Adipocyte (in vitro differentiated cells): ENCODE measurements around the gene HAPLN2.
"Not testable (repeated sequence)": the region's sequence is repeated elsewhere in the genome, so short reads cannot be mapped to it uniquely, and the experiment has no call there.

Experiments used
- DNase-seq: peaks from one replicate; pipeline ENCODE4 v3.0.0-alpha.2; 2015; ENCODE audit warnings: low read depth
- H3K27me3 ChIP-seq: replicated peaks from 2 replicates; pipeline ENCODE4 v1.7.0; 2013; ENCODE audit warnings: mild to moderate bottlenecking, low read length, moderate library complexity; ENCODE audit not compliant: control insufficient read depth, insufficient read depth
- H3K36me3 ChIP-seq: 2 replicates; pipeline ENCODE4 v1.7.0; 2013; ENCODE audit warnings: low read length, mild to moderate bottlenecking, moderate library complexity; ENCODE audit not compliant: control insufficient read depth, insufficient read depth, severe bottlenecking
- H3K4me1 ChIP-seq: 2 replicates; pipeline ENCODE4 v1.7.0; 2013; ENCODE audit warnings: mild to moderate bottlenecking, low read length, moderate library complexity; ENCODE audit not compliant: control insufficient read depth, insufficient read depth
- H3K4me3 ChIP-seq: 2 replicates; pipeline ENCODE4 v1.7.0; 2013; ENCODE audit warnings: mild to moderate bottlenecking, low read length, moderate library complexity
- H3K9ac ChIP-seq: 2 replicates; pipeline ENCODE4 v1.7.0; 2013; ENCODE audit warnings: mild to moderate bottlenecking, low read length, moderate library complexity
- H3K9me3 ChIP-seq: 2 replicates; pipeline ENCODE4 v1.7.0; 2013; ENCODE audit warnings: mild to moderate bottlenecking, low read length, moderate library complexity; ENCODE audit not compliant: control insufficient read depth

Gene HAPLN2

GRCh38 chr1:156602557-156602993, 16.6 kb upstream of the HAPLN2 start:
- H3K9ac ChIP-seq: no peak overlapping the region
- peaks cover 12% of the 10 kb centered on the region for H3K36me3 ChIP-seq
- no peaks in the 10 kb centered on the region for H3K9me3 ChIP-seq
- H3K4me1 ChIP-seq: peaks cover 6% of the 10 kb centered on the region
- DNase-seq: peak; percentile 56
- no peak overlapping the region for H3K4me3 ChIP-seq
- no peaks in the 10 kb centered on the region for H3K27me3 ChIP-seq

- not testable (repeated sequence) for DNase-seq, H3K4me1 ChIP-seq, H3K9me3 ChIP-seq, H3K9ac ChIP-seq, H3K4me3 ChIP-seq, H3K27me3 ChIP-seq, H3K36me3 ChIP-seq
These were observed 11.9 kb upstream of the HAPLN2 start for GRCh38 chr1:156607344-156607743.

GRCh38 chr1:156608036-156608674, 11.1 kb upstream of the HAPLN2 start:
- H3K4me1 ChIP-seq: no peaks in the 10 kb centered on the region
- H3K9ac ChIP-seq: no peak overlapping the region
- H3K36me3 ChIP-seq: no peaks in the 10 kb centered on the region
- no peaks in the 10 kb centered on the region for H3K9me3 ChIP-seq
- H3K27me3 ChIP-seq: peaks cover 14% of the 10 kb centered on the region
- no peak overlapping the region for H3K4me3 ChIP-seq
- peak; percentile 87 for DNase-seq

- H3K4me1 ChIP-seq: no peaks in the 10 kb centered on the region
- no peak overlapping the region for H3K9ac ChIP-seq
- no peaks in the 10 kb centered on the region for H3K36me3 ChIP-seq
- no peaks in the 10 kb centered on the region for H3K9me3 ChIP-seq
- peaks cover 14% of the 10 kb centered on the region for H3K27me3 ChIP-seq
- H3K4me3 ChIP-seq: no peak overlapping the region
- peak; percentile 24 for DNase-seq
These were observed 10.2 kb upstream of the HAPLN2 start for GRCh38 chr1:156608981-156609380.

- not testable (repeated sequence) for H3K4me1 ChIP-seq, H3K9me3 ChIP-seq, H3K9ac ChIP-seq, DNase-seq, H3K4me3 ChIP-seq, H3K36me3 ChIP-seq
- peaks cover 14% of the 10 kb centered on the region for H3K27me3 ChIP-seq
These were observed 9.1 kb upstream of the HAPLN2 start for GRCh38 chr1:156610072-156610471.

- Histone ChIP-seq H3K9ac (no peak overlapping the region), H3K9me3 (no peaks in the 10 kb centered on the region), H3K27me3 (peaks cover 14% of the 10 kb centered on the region), H3K36me3 (no peaks in the 10 kb centered on the region), H3K4me1 (peaks cover 7% of the 10 kb centered on the region), H3K4me3 (no peak overlapping the region)
- DNase-seq: no peak
These were observed 6.5 kb upstream of the HAPLN2 start for GRCh38 chr1:156612666-156613065.

GRCh38 chr1:156615946-156616345, 3.3 kb upstream of the HAPLN2 start:
- Histone ChIP-seq H3K27me3 (peaks cover 36% of the 10 kb centered on the region), H3K4me1 (peaks cover 7% of the 10 kb centered on the region), H3K4me3 (no peak overlapping the region), H3K9ac (no peak overlapping the region), H3K36me3 (no peaks in the 10 kb centered on the region), H3K9me3 (no peaks in the 10 kb centered on the region)
- DNase-seq: no peak

- no peaks in the 10 kb centered on the region for H3K36me3 ChIP-seq
- H3K9ac ChIP-seq: no peak overlapping the region
- no peaks in the 10 kb centered on the region for H3K9me3 ChIP-seq
- peak; percentile 45 for DNase-seq
- H3K4me3 ChIP-seq: no peak overlapping the region
- H3K27me3 ChIP-seq: peaks cover 40% of the 10 kb centered on the region
- peaks cover 7% of the 10 kb centered on the region for H3K4me1 ChIP-seq
These were observed 2.8 kb upstream of the HAPLN2 start for GRCh38 chr1:156616463-156616862.

GRCh38 chr1:156619582-156619955, 354 bp downstream of the HAPLN2 start:
- Histone ChIP-seq H3K9ac (no peak overlapping the region), H3K27me3 (peaks cover 41% of the 10 kb centered on the region), H3K4me1 (peaks cover 7% of the 10 kb centered on the region), H3K9me3 (no peaks in the 10 kb centered on the region), H3K4me3 (no peak overlapping the region), H3K36me3 (no peaks in the 10 kb centered on the region)
- DNase-seq: no peak

- DNase-seq: no peak
- Histone ChIP-seq H3K9me3 (no peaks in the 10 kb centered on the region), H3K4me1 (peaks cover 3% of the 10 kb centered on the region), H3K36me3 (no peaks in the 10 kb centered on the region), H3K4me3 (no peak overlapping the region), H3K9ac (no peak overlapping the region), H3K27me3 (peaks cover 64% of the 10 kb centered on the region)
These were observed 3.5 kb downstream of the HAPLN2 start for GRCh38 chr1:156622581-156623297.

- Histone ChIP-seq H3K27me3 (peaks cover 65% of the 10 kb centered on the region), H3K4me3 (peak overlapping the region; percentile 50), H3K9me3 (no peaks in the 10 kb centered on the region), H3K4me1 (peaks cover 3% of the 10 kb centered on the region), H3K36me3 (no peaks in the 10 kb centered on the region), H3K9ac (no peak overlapping the region)
- DNase-seq: peak; percentile 72
These were observed 5.0 kb downstream of the HAPLN2 start for GRCh38 chr1:156623946-156624813.
